Activated T-cell treated with anti-CD3 and anti-CD28 coated beads for 1 hour (primary cell): Measurements from ENCODE around the gene ATP23.

ENCODE experiments used
- DNase-seq: peaks from one replicate; pipeline ENCODE4 v3.0.0-alpha.2; 2020; ENCODE audit warnings: low read depth

Gene ATP23

DNA sequence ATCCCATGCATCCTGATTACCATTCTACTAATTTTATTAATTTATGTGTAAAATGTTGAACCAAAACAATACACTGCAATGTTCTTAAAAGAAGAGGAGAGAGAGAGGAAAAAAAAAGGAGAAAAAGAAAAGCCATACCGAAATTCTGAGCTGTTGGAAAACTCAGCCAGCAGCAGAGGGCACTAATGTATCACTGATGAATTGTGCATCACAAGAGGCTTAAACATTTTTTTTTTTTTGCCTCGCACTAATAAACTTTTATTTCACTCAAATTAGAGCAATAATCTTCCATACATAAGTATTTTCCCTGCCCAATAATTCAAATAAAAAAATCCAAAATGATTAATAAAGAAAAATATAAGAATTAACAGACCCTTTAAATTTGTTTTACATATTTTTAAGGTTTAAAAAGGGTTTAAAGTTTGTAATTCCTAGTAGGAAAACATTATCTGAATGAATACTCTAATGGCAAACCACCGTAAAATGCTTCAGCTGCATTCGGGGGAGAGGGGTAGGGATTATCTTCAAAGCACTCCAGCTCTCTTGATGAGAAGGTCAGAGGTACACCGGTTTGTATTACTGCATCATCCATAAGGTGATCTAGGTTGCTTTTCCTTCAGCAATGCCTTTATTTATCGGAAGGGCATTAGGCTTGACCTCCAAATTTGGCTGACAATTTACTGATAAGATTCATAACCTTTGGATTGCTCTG lies 41.9 kb downstream of the ATP23 start:
- no peak for DNase-seq

DNA sequence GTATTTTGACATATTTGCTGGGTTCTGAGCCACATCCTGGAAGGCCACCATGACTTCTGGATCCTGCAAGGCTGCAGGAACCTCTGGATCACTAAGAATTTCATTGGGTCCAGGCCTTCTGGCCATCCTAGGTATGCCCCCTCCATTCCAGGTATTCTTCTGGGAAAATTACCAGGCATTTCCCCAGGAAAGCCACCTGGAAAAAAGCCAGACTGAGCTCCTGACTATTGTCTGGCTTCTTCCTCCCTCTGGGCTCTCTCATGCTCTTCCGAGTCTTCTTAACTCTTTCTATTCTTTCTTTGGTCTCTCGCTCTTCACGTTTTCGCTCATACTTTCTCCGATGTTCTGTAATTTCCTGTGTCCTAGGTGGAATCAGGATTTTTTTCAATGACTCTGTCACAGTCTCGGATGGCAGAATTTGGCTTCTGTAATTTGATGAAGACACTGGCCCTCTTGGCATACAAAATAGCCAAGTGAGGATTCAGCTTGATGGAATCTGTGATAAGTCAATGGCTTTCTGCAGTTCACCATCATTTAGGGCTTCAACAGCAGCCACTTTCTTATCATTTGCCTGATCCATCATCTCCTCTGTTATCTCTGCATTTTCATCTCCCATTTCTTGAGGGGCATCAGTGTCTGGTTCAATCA lies 42.6 kb downstream of the ATP23 start:
- DNase-seq = no peak

DNA sequence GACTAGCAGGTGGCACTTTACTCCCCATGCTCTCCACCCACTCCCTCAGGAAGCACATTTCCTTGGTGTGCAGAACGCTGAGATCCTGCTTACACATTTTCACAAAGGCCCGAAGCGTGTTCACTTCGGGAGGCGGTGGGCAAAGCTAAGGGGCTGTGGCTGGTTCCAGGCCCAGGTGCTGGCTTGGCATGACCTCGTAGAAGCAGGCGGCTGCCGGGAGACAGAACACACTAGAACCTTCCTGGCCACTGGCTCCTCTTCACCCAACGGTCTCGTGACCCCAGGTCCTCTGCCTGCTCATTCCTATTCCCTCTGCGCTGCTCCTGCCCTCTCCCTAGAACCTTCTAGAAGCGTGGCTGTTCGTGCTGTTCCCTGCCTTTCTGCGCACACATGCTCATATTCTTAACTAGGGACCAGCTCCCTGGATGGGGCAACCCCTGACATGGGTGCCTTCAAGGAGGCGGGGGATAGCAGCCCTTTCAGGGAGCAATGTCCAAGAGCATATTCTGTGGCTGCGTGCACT lies 43.3 kb downstream of the ATP23 start:
- DNase-seq = no peak

DNA sequence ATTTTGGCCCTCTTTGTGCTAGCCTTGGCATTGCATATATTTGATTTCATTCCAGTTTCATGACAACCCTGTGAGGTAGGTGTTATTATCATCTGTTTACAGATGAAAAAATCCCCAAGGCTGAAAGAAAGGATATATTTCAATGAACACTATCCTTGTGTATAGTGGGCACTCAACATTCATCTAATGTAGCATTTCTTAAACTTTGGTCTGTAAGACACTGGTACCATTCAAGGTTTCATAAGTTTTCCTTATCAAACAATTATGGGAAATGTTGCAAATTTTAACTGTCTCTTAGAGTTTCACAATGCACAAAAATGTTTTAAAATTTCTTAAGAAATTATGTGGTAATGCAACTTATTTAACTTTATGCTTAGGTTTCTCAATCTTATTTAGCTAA lies 44.3 kb downstream of the ATP23 start:
- DNase-seq = no peak

DNA sequence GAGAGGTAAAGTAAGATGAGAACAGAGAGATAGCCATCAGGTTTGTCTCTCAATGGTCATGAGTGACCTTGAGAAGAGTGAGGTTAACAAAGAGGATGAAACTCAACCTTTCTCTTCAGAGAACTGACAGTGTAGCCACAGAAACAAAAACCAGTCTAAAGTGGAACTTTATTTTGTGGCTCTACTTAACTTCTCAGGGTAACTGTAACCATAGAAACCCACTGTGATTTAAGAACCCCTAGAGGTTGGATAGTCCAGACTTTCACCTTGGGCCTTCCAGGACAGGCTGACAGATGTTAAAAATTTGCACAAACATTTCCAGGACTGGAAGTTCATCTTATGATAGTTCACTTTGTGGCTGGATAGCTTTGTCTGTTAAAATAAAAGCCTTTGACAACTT lies 48.5 kb downstream of the ATP23 start:
- no peak for DNase-seq

DNA sequence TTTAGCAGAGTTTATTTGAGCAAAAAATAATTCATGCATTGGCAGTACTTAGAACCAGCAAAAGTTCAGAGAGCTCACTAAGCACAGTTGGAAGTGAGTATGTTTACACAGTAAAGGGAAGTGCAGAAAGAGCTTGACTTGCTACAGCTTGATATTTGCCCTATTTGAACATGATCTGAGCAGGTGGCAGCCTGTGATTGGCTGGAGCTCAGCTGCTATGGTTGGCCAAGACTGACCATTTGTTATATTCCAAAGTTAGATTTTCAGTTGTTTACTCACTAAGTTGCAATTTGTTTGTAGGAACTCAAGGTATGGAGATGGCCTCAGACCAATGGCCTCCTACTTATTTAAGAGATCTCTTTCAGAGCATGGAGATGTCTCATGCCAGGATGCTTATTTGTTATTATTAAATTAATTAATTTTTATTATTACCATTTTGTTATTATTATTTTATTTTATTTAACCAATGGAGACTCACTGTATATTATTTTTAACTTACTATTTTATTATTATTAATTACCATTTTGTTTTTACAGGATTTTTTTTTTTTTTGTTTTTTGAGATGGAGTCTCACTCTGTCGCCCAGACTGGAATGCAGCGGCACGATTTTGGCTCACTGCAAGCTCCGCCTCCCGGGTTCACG lies 49.0 kb downstream of the ATP23 start:
- no peak for DNase-seq

DNA sequence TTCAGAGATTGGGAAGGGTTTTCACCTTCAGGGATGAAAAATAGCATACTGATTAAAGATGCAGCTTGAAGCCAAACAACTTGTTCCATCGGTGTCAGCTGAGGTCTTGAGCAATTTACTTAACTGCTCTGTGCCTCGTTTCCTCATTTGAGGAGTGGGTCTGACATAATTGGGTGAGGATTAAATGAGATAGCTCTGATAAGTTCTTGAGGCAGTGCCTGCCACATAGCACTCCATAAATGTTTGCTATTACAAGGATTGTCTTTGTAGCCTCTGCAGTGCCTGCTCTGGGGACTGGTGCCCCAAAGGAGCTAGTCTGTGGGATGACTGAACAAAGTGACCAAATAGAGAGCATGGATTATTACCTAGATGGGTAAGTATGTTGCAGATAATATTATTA lies 50.6 kb downstream of the ATP23 start:
- no peak for DNase-seq

DNA sequence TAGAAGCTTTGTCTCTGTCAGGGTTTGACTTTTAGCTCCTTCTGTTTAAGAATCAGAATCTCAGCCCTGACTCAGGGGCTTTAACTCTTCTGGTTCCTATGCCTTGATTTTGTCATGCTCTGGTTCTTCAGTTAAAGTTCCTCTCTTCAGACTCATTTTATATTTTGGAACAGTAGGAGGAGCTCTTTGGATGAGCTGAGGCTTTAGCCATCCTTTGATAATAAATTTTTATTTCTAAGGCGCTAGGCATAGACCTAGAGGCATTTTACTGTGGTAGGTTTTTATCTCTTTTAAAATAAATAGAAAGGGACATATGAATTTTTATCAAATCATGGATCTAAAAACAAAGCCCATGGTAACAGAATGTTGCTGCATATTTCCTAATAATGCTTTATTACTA lies 51.7 kb downstream of the ATP23 start:
- DNase-seq = no peak

DNA sequence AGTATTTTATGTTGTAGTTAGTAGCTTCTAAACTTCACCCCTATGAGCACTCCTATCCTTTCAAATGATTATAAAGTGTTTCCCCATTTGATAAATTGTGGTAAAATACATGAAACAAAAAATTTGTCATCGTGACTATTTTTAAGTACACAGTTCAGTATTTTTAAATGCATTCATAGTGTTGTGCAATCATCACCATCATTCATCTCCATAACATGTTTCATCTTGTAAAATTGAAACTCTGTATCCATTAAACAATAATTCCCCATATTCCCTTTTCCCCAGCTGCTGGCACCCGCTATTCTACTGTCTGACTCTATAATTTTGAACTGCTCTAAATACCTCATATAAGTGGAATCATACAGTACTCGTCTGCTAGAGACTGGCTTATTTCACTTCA lies 52.5 kb downstream of the ATP23 start:
- no peak for DNase-seq

DNA sequence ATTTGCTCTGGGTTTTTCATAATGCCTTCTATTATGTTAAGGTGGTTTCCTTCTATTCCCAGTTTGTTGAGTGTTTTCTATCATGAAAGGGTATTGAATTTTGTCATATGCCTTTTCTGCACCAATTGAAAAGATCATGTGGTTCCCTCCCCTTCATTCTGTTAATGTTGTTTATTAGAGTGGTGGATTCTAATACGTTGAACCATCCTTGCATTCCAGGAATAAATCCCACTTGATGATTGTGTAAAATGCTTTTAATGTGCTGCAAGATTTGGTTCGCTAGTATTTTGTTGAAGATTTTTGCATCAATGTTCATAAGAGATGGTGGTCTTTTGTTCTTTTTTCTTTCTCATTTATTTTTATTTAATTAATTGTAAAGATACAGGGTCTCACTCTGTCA lies 55.2 kb downstream of the ATP23 start:
- no peak for DNase-seq

DNA sequence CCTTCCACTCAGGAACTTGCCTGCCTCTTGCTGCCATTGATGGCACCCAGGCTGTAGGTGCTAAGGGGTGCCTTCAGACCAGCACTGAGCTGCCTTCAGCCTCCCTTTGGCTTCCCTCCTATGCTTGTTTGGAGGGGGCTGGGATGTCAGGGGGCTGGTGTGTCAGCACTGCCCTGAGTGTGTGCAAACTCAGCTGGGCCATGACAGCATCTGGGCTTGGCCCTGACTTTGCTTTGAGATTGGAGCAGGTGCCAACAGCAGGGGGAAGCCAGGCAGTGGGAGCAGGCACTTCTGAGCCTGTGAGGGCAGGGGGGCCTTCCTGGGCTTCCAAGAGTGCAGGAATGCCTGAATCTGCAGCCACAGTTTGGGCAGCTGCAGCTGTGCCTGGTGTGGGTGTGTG lies 56.9 kb downstream of the ATP23 start:
- no peak for DNase-seq

DNA sequence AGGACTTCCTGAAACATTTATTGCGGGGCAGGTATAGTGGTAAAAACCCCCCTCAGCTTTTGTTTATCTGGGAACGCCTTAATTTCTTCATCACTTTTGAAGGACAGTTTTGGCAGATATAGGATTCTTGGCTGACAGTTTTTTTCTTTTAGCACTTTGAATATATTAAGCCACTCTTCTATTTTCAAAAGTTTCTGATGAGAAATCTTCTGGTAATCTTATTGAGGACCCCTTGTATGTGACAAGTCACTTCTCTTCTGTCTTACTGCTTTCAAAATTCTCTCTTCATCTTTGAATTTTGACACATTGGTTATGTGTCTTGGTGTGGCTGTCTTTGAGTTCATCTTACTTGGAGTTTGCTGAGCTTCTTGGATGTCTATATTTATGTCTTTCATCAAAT lies 59.1 kb downstream of the ATP23 start:
- no peak for DNase-seq

DNA sequence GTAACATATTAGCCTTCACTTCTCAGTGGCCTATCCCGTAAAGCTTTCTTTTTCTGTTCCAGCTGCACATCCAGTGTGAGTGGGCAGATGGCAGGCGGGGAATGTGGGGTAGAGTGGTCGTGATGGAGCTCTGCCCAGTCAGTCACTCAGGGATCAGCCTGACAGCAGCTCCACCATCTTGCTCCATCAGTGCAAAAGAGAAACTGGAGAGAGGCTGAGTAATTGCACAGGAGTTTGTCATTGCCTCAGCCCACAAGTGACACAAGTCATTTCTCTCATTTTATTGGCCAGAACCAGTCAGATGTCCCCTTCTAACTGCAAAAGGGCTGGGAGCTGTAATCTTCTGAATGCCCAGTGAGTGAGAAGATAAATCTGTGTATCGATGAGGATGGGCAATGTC lies 66.5 kb downstream of the ATP23 start:
- no peak for DNase-seq

DNA sequence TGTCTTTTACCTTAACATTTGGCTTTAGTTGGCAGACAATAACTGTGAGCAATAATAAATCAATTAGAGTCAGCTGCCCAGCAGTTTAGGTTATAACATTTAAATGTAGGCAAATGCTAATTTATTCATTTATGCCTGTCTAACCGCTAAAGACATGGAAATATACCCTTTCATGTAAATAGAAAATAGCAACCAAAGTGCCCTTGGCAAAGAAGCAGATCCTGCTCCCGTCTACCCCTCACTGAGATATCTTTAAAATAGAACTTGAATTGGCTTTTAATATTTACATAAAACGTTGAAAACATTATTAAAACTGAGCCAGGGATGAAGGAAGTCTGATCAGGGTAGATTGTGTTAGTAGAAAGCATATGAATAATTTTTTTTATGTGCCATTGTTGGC lies 67.3 kb downstream of the ATP23 start:
- no peak for DNase-seq
